BE2C (cell line): ENCODE measurements around the gene POLN.

ENCODE experiments used
- DNase-seq: peaks from one replicate; pipeline ENCODE4 v3.0.0-alpha.2; 2020
- H3K27me3 ChIP-seq: fragments of 250-450 bp; sonication (Bioruptor Pico); 2 replicates; pipeline ENCODE4 v1.5.1; 2020; ENCODE audit warnings: mild to moderate bottlenecking
- H3K36me3 ChIP-seq: fragments of 250-450 bp; sonication (Bioruptor Pico); 2 replicates; pipeline ENCODE4 v1.5.1; 2020; ENCODE audit warnings: mild to moderate bottlenecking
- H3K4me1 ChIP-seq: fragments of 250-450 bp; sonication (Bioruptor Pico); 2 replicates; pipeline ENCODE4 v1.5.1; 2020
- H3K4me3 ChIP-seq: 2 replicates; pipeline ENCODE4 v1.5.1; 2011; ENCODE audit warnings: low read depth, low read length
- H3K9me3 ChIP-seq: fragments of 250-450 bp; sonication (Bioruptor Pico); 2 replicates; pipeline ENCODE4 v1.5.1; 2020
- CTCF ChIP-seq: IDR thresholded peaks from 2 replicates; pipeline ENCODE4 v1.5.1; 2012; ENCODE audit warnings: mild to moderate bottlenecking, low read depth, low read length

The POLN gene

DNA sequence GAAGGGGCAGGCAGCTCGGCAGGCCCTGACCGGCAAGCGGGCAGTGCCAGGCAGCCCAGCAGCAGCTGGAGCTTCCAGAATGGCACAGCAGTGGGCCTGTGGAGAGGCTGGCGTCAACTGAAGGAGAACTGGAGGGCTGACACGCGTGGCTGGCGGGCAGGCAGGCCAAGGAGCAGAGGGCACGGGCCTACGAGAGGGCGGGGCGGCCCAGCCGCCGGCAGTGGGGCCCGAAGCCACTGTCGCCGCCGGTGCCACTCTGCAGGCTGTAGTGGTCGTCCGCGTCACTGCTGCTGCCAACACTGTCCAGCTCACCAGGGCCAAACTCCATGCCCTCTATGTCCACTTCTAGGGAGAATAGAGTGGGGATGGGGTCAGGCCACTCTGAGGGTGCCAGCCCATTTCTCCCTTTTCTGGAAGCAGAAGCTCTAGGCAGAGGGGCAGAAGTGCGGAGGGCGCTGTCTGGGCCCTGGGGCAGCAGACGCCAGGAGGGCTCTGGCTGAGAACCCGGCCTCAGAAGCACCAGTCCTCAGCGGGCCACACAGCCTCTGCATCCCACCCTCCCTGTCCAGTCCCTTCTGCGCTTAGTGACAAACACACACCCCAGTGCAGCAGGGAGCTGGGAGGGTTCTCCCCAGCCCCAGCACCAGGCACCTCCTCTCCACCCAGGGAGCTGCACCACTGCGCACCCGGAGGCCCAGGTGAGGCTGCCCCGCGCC, 8.6 kb upstream of the POLN start:
- H3K36me3 ChIP-seq = peaks cover 36% of the 10 kb centered on the region
- no peak for TF ChIP-seq CTCF
- peak; percentile 9 for DNase-seq
- H3K4me1 ChIP-seq = no peaks in the 10 kb centered on the region
- no peaks in the 10 kb centered on the region for H3K27me3 ChIP-seq
- H3K4me3 ChIP-seq = no peak overlapping the region
- H3K9me3 ChIP-seq = no peaks in the 10 kb centered on the region

- no peaks in the 10 kb centered on the region for H3K9me3 ChIP-seq
- H3K27me3 ChIP-seq = no peaks in the 10 kb centered on the region
- no peaks in the 10 kb centered on the region for H3K4me1 ChIP-seq
- DNase-seq = peak; percentile 4
- TF ChIP-seq CTCF = no peak
- no peak overlapping the region for H3K4me3 ChIP-seq
- H3K36me3 ChIP-seq = peaks cover 31% of the 10 kb centered on the region
Observed at GRCh38 chr4:2249526-2250356, 7.8 kb upstream of the POLN start.

DNA sequence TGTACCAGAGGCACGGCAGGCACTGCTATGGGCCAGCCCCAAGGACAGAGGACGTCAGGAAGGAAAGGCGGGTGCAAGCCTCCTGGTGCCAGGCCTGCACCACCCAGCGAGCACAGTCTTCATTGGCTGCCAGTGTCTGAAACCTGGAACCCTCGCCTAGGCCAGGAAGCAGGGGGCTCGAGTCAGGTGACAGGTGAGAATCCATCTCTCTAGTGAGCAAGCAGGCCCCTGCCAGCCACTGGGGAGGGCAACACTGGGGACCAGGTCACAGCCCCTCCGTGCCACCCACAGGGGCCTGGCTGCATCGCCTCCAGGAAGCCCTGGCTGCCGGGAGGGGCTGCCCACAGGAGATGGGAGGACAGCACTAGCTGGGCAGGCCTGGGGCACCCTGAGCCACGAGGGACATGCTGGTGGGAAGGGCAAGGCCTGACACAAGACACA, 6.9 kb upstream of the POLN start:
- Histone ChIP-seq H3K4me1 (no peaks in the 10 kb centered on the region), H3K36me3 (peaks cover 30% of the 10 kb centered on the region)
- peak; percentile 7 for DNase-seq

GRCh38 chr4:2248044-2248780, 6.3 kb upstream of the POLN start:
- peak; percentile 14 for DNase-seq
- H3K4me1 ChIP-seq = no peaks in the 10 kb centered on the region
- H3K36me3 ChIP-seq = peaks cover 24% of the 10 kb centered on the region
- H3K4me3 ChIP-seq = no peak overlapping the region
- H3K9me3 ChIP-seq = no peaks in the 10 kb centered on the region
- no peak for TF ChIP-seq CTCF
- H3K27me3 ChIP-seq = no peaks in the 10 kb centered on the region

More for the DNA sequence above, 6.9 kb upstream of the POLN start:
- Histone ChIP-seq H3K27me3 (no peaks in the 10 kb centered on the region), H3K4me3 (no peak overlapping the region), H3K9me3 (no peaks in the 10 kb centered on the region)
- no peak for TF ChIP-seq CTCF

DNA sequence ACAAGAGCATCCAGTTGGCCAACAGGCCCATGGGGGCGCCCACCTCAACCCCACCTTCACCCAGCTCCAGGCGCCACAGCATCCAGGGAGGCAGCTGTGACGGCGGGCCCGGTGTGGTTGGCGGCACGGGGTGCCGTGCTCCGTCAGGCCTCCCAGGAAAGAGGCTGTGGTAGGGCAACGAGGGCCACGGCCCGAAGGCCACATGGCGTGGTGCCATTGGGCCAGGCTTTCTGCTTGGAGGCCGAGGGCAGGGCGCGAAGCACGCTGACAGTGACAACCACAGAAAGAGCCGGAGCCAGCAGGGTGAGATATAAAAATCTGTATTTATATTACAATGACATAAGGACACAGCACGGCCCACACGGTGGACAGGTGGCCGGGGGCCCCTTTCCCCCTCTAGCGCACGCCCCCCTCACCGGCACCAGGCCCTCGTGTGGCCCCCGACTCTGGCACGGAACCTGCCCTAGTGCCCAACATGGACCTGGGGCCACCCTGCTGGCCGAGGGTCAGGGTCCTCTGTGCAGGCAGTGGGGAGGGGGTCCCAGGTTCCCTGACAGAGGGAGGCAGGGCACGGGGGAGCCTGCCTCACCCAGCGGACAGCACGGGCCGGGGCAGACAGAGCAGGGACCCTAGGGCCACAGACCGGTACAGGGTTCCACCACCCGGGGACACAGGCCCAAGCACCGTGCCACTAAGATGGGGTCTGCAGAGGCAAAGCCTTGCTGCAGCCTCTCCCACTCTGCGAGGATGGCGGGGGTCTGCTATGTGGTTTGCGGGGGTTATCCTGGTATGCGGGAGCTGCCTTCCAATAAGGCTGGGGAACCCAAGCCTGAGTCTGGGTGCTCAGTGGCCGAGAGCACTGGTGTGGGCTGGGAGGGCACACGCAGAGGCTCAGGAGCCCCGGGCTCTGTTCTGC, 5.5 kb upstream of the POLN start:
- H3K4me1 ChIP-seq = no peaks in the 10 kb centered on the region
- no peak for TF ChIP-seq CTCF
- H3K27me3 ChIP-seq = no peaks in the 10 kb centered on the region
- H3K9me3 ChIP-seq = no peaks in the 10 kb centered on the region
- peak; percentile 5 for DNase-seq
- peaks cover 24% of the 10 kb centered on the region for H3K36me3 ChIP-seq
- H3K4me3 ChIP-seq = no peak overlapping the region
